ENCODE data around the gene MRPS18B.

DNA sequence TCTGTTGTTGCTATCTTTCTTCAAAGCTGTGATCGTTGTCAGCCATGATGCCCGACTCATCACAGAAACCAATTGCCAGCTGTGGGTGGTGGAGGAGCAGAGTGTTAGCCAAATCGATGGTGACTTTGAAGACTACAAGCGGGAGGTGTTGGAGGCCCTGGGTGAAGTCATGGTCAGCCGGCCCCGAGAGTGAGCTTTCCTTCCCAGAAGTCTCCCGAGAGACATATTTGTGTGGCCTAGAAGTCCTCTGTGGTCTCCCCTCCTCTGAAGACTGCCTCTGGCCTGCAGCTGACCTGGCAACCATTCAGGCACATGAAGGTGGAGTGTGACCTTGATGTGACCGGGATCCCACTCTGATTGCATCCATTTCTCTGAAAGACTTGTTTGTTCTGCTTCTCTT, 27.1 kb upstream of the MRPS18B start:
- no peak for TF ChIP-seq EZH2 (IDR thresholded peaks at IDR 0.05; ENCODE audit: borderline replicate concordance, insufficient read depth, low read length, poor library complexity, severe bottlenecking)
- TF ChIP-seq, protein P1, sequence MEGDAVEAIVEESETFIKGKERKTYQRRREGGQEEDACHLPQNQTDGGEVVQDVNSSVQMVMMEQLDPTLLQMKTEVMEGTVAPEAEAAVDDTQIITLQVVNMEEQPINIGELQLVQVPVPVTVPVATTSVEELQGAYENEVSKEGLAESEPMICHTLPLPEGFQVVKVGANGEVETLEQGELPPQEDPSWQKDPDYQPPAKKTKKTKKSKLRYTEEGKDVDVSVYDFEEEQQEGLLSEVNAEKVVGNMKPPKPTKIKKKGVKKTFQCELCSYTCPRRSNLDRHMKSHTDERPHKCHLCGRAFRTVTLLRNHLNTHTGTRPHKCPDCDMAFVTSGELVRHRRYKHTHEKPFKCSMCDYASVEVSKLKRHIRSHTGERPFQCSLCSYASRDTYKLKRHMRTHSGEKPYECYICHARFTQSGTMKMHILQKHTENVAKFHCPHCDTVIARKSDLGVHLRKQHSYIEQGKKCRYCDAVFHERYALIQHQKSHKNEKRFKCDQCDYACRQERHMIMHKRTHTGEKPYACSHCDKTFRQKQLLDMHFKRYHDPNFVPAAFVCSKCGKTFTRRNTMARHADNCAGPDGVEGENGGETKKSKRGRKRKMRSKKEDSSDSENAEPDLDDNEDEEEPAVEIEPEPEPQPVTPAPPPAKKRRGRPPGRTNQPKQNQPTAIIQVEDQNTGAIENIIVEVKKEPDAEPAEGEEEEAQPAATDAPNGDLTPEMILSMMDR (IDR thresholded peaks at IDR 0.05; ENCODE audit: poor library complexity, severe bottlenecking): no peak
- no peak for TF ChIP-seq EP300 (conservative IDR thresholded peaks at IDR 0.05; ENCODE audit: poor library complexity, severe bottlenecking)
- TF ChIP-seq POLR2AphosphoS5 (IDR thresholded peaks at IDR 0.05): no peak
